Psoas muscle (tissue), 8 donors: ENCODE results near the gene EIF4EBP2. TPM values are rescaled to one million over a fixed set of nuclear protein-coding genes. Genes with fewer than 3 reads are reported as not detected.

ENCODE experiments used
- ATAC-seq, 4 donors: fragments of 200-7000 bp; cut with Tn5 transposase; one replicate each; pipeline ENCODE4 v1.9.1; 2020; ENCODE audit warnings: moderate library complexity in 3 of 4, mild to moderate bottlenecking in 2 of 4
- DNase-seq, 2 donors: peaks; one replicate each; pipeline ENCODE4 v3.0.0-alpha.2; 2020
- H3K27ac ChIP-seq: fragments of 200-600 bp; one replicate; pipeline ENCODE4 v1.8.0; 2022
- H3K27me3 ChIP-seq, 3 donors: fragments of 200-600 bp in 1 of 3; one replicate each; pipeline versions ENCODE4 v1.6.1 to v1.8.0; 2013 to 2022; ENCODE audit warnings: low read length in 2 of 3, mild to moderate bottlenecking in 2 of 3, moderate library complexity in 1 of 3; ENCODE audit not compliant: insufficient read depth in 3 of 3
- H3K36me3 ChIP-seq, 2 donors: fragments of 200-600 bp in 1 of 2; one replicate each; pipeline versions ENCODE4 v1.6.1 to v1.8.0; 2013 to 2022; ENCODE audit warnings: low read depth in 1 of 2, mild to moderate bottlenecking in 1 of 2, moderate library complexity in 1 of 2; ENCODE audit not compliant: insufficient read depth in 1 of 2
- H3K4me1 ChIP-seq: fragments of 200-600 bp; one replicate; pipeline ENCODE4 v1.8.0; 2022
- H3K4me3 ChIP-seq: fragments of 200-600 bp; one replicate; pipeline ENCODE4 v1.8.0; 2022; ENCODE audit warnings: mild to moderate bottlenecking
- H3K9me3 ChIP-seq: fragments of 200-600 bp; one replicate; pipeline ENCODE4 v1.8.0; 2022
- CTCF ChIP-seq: fragments of 200-600 bp; IDR thresholded peaks from one replicate; pipeline ENCODE4 v1.8.0; 2022; ENCODE audit warnings: antibody characterized with exemption
- WGBS, 3 donors: extraction: QIAGEN DNeasy Blood & Tissue Kit; methylation state at CpG; one replicate each; pipeline versions ENCODE4 v1.1.6 to v1.1.7; 2013; 5-methylcytosine and 5-hydroxymethylcytosine counted together
- intact Hi-C, 2 donors: fragments of 100-400 bp; cut with DNase I; formaldehyde crosslinking; loops; one replicate each; pipeline versions ENCODE4 v1.11.0 to v1.14.2; 2022
- polyA plus RNA-seq, 3 donors: library from polyadenylated mRNA; stranded (reverse); fragments of 200-250 nt; gene quantifications; one replicate each; pipeline ENCODE4 v1.2.3, GENCODE V29; 2013
- total RNA-seq, 4 donors: library from RNA; stranded (reverse); fragmentation: NEBNext Ultra II Directional in 2 of 4; extraction: Animal tissue kit (Norgen Biotek cat#: 25700) in 2 of 4; gene quantifications; one replicate each; pipeline versions ENCODE4 v1.2.1 to v1.2.4, GENCODE V29; 2021 to 2023
- donor health status: healthy with polysubstance abuse.
- donor health status: DM: no; HTN: no; CAD: no; lungs with moderate emphysema.
- donor health status: Bipolar disorder and iron deficiency.
- donor health status: healthy.
- donor health status: DM: yes; HTN: yes; CAD: no.
- donor health status: DM: no; HTN: no; CAD: no.
- donor health status: DM: no; HTN: no; CAD: no.
- donor health status: DM: yes; HTN: yes; CAD: no.

The EIF4EBP2 gene
- total and polyA plus RNA-seq, 7 donors, result 13.0 to 76.6 (median 49.5) TPM

- Histone ChIP-seq H3K4me3 (no peak overlapping the region), H3K36me3 (no peaks in the 10 kb centered on the region), H3K4me1 (peaks cover 16% of the 10 kb centered on the region), H3K27ac (peak overlapping the region; percentile 24), H3K9me3 (no peaks in the 10 kb centered on the region), H3K27me3 (peaks cover 0 to 4% (median 4%) of the 10 kb centered on the region in 3 donors)
- WGBS, 3 donors, result 49 to 66% (median 54%) methylated on average over 18 to 19 of the region's 19 CpGs
- intact Hi-C loops, result no loop called here
- no peak for TF ChIP-seq CTCF
- DNase-seq (no peak), ATAC-seq (peak in 1 of 4 donors; percentile 20)
Measured at GRCh38 chr10:70435241-70436085, 31.5 kb downstream of the EIF4EBP2 start.

- H3K4me1 ChIP-seq, result peaks cover 5% of the 10 kb centered on the region
- 81 to 93% (median 87%) methylated on average over 5 of the region's 5 CpGs for WGBS, 3 donors
- H3K9me3 ChIP-seq, result no peaks in the 10 kb centered on the region
- H3K27ac ChIP-seq, result no peak overlapping the region
- peaks cover 0 to 24% (median 8%) of the 10 kb centered on the region in 3 donors for H3K27me3 ChIP-seq
- DNase-seq (no peak), ATAC-seq (no peak)
- H3K36me3 ChIP-seq, result no peaks in the 10 kb centered on the region
- TF ChIP-seq CTCF, result no peak
- intact Hi-C loops, result no loop called here
- no peak overlapping the region for H3K4me3 ChIP-seq
Measured at GRCh38 chr10:70437721-70438120, 33.8 kb downstream of the EIF4EBP2 start.

GRCh38 chr10:70440296-70441160 lies 36.6 kb downstream of the EIF4EBP2 start:
- DNase-seq (no peak), ATAC-seq (peak; percentile 9 to 42 (median 18))
- Histone ChIP-seq H3K9me3 (no peaks in the 10 kb centered on the region), H3K4me1 (peaks cover 5% of the 10 kb centered on the region), H3K27ac (no peak overlapping the region), H3K4me3 (peak overlapping the region; percentile 35), H3K27me3 (peaks cover 0 to 24% (median 8%) of the 10 kb centered on the region in 3 donors), H3K36me3 (no peaks in the 10 kb centered on the region)
- 11 to 14% (median 13%) methylated on average over 64 to 69 of the region's 69 CpGs for WGBS, 3 donors
- intact Hi-C loops, result no loop called here
- TF ChIP-seq CTCF, result no peak

GRCh38 chr10:70441161-70441894 lies 37.4 kb downstream of the EIF4EBP2 start, which contains the start of gene NODAL:
TSS of gene NODAL (minus strand) at chr10:70441681. CDS start at chr10:70441667, 14 bp downstream.
- H3K4me1 ChIP-seq, result peaks cover 10% of the 10 kb centered on the region
- H3K27ac ChIP-seq, result no peak within 1 kb of the TSS
- ATAC-seq (peak in 2 of 4 donors; percentile 11 to 18), DNase-seq (no peak)
- peaks cover 0 to 24% (median 8%) of the 10 kb centered on the region in 3 donors for H3K27me3 ChIP-seq
- WGBS, 3 donors, result 43 to 54% (median 47%) methylated on average over 52 to 60 of the region's 60 CpGs
- TF ChIP-seq CTCF, result no peak
- H3K9me3 ChIP-seq, result no peaks in the 10 kb centered on the region
- intact Hi-C loops, result no loop called here
- no peaks in the 10 kb centered on the region for H3K36me3 ChIP-seq
- H3K4me3 ChIP-seq, result peak within 1 kb of the TSS; percentile 35
